ENCODE results near the gene CADM2.

DNA sequence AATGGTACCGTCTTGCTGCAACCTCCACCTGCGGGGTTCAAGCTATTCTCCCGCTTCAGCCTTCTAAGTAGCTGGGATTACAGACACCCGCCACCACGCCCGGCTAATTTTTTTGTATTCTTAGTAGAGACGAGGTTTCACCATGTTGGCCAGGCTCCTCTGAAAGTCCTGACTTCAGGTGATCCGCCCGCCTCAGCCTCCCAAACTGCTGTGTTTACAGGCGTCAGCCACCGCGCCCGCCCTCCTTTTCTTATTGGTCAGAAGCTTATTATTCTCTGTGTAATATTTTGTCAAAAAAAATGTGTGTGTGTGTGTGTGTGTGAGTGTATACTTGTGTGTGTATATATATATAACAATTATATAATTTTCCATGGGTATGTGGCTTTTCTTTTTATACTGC, 425.6 kb downstream of the CADM2 start:
- no peak for TF ChIP-seq EZH2 (IDR thresholded peaks at IDR 0.05; ENCODE audit: borderline replicate concordance, low read depth, low read length, poor library complexity, severe bottlenecking)
- TF ChIP-seq, protein P1, sequence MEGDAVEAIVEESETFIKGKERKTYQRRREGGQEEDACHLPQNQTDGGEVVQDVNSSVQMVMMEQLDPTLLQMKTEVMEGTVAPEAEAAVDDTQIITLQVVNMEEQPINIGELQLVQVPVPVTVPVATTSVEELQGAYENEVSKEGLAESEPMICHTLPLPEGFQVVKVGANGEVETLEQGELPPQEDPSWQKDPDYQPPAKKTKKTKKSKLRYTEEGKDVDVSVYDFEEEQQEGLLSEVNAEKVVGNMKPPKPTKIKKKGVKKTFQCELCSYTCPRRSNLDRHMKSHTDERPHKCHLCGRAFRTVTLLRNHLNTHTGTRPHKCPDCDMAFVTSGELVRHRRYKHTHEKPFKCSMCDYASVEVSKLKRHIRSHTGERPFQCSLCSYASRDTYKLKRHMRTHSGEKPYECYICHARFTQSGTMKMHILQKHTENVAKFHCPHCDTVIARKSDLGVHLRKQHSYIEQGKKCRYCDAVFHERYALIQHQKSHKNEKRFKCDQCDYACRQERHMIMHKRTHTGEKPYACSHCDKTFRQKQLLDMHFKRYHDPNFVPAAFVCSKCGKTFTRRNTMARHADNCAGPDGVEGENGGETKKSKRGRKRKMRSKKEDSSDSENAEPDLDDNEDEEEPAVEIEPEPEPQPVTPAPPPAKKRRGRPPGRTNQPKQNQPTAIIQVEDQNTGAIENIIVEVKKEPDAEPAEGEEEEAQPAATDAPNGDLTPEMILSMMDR (conservative IDR thresholded peaks at IDR 0.05; ENCODE audit: low read depth, low read length) = no peak

Data from A673 (cell line).